Panc1 (cell line): ENCODE results near the gene BCLAF1. TPM values are rescaled to one million over a fixed set of nuclear protein-coding genes. Genes with fewer than 3 reads are reported as not detected.

Experiments
- ATAC-seq: fragments of 200-7000 bp; cut with Tn5 transposase; 2 replicates; pipeline ENCODE4 v1.9.1; 2020; ENCODE audit warnings: mild to moderate bottlenecking, moderate library complexity
- BruUV-seq: library from RNA; stranded (reverse); fragments of 400-500 nt; replicated peaks from 2 replicates; lab custom pipeline; 2021; lab: Mats Ljungman, UMichigan
- CTCF ChIA-PET: fragments of 300-600 bp; sonication (Branson Sonifier 250); formaldehyde crosslinking; loops from one replicate; lab custom pipeline; 2022; ENCODE audit warnings: antibody characterized with exemption; lab: Charles Lee
- POLR2A ChIA-PET: fragments of 300-600 bp; sonication (Branson Sonifier 250); formaldehyde crosslinking; loops from one replicate; lab custom pipeline; 2022; ENCODE audit warnings: antibody characterized with exemption; lab: Charles Lee
- DNase-seq: peaks from one replicate; pipeline ENCODE4 v3.0.0-alpha.2; 2010; ENCODE audit warnings: low read depth, low spot score
- H3K27ac ChIP-seq: 2 replicates; pipeline ENCODE4 v1.5.1; 2011; ENCODE audit warnings: mild to moderate bottlenecking, low read length, inconsistent platforms
- H3K27me3 ChIP-seq: fragments of 200-500 bp; sonication (Bioruptor generic); 2 replicates; pipeline ENCODE4 v1.6.0; 2014; ENCODE audit warnings: low read length, inconsistent platforms; ENCODE audit not compliant: control insufficient read depth, insufficient read depth
- H3K36me3 ChIP-seq: fragments of 200-500 bp; sonication (Bioruptor generic); 2 replicates; pipeline ENCODE4 v1.5.1; 2014; ENCODE audit warnings: inconsistent platforms, mild to moderate bottlenecking, low read length, moderate library complexity; ENCODE audit not compliant: control insufficient read depth, insufficient read depth
- H3K4me1 ChIP-seq: 2 replicates; pipeline ENCODE4 v1.5.1; 2011; ENCODE audit warnings: inconsistent platforms, mild to moderate bottlenecking, low read length, moderate library complexity; ENCODE audit not compliant: control insufficient read depth, insufficient read depth
- H3K4me3 ChIP-seq, 2 experiments: 2 replicates each; pipeline ENCODE4 v1.5.1; 2011 to 2012; ENCODE audit warnings: low read depth in 2 of 2, low read length in 2 of 2, mild to moderate bottlenecking in 2 of 2, inconsistent platforms in 1 of 2, moderate library complexity in 1 of 2
- H3K9me3 ChIP-seq: fragments of 200-500 bp; sonication (Bioruptor generic); 2 replicates; pipeline ENCODE4 v1.5.1; 2014; ENCODE audit warnings: low read depth, mild to moderate bottlenecking, inconsistent platforms, low read length, moderate library complexity; ENCODE audit not compliant: control insufficient read depth, insufficient read depth
- CTCF ChIP-seq: fragments of 450-650 bp; IDR thresholded peaks from 2 replicates; pipeline ENCODE4 v1.5.1; 2017; ENCODE audit warnings: mild to moderate bottlenecking
- POLR2AphosphoS5 ChIP-seq: IDR thresholded peaks from 2 replicates; pipeline ENCODE4 v1.6.1; 2012; ENCODE audit warnings: mild to moderate bottlenecking, low read depth, low read length, moderate library complexity
- SIN3A ChIP-seq: IDR thresholded peaks from 2 replicates; pipeline ENCODE4 v1.6.1; 2012; ENCODE audit warnings: low read depth, mild to moderate bottlenecking, low read length, moderate library complexity, borderline replicate concordance; ENCODE audit not compliant: insufficient read depth
- TCF7L2 ChIP-seq: IDR thresholded peaks from 2 replicates; pipeline ENCODE4 v1.6.1; 2011; ENCODE audit warnings: mild to moderate bottlenecking, low read depth, low read length, inconsistent platforms
- in situ Hi-C: cut with HindIII; loops from 2 replicates; pipeline ENCODE4 v1.10.0; 2016; ENCODE audit warnings: low sequenced_read_pairs, low pct_unique_long_range_greater_than_20kb
- intact Hi-C: fragments of 100-400 bp; cut with micrococcal nuclease; formaldehyde crosslinking; loops from one replicate; pipeline ENCODE4 v1.10.0; 2022; ENCODE audit not compliant: unreplicated experiment
- total RNA-seq: library from RNA; stranded (reverse); gene quantifications from one replicate; pipeline ENCODE4 v1.2.1, GENCODE V29; 2021; ENCODE audit not compliant: unreplicated experiment
- TF ChIP-seq, protein P1 (sequence below), 2 experiments: IDR thresholded peaks; 2 replicates each; pipeline ENCODE4 v1.6.1; 2011 to 2012; ENCODE audit warnings: low read depth in 2 of 2, control low read depth in 1 of 2, low read length in 1 of 2, mild to moderate bottlenecking in 1 of 2, moderate library complexity in 1 of 2; ENCODE audit not compliant: insufficient read depth in 1 of 2

BCLAF1 gene
- total RNA-seq, 1 experiment from 2014 or later: 151 TPM

- ATAC-seq: no peak
- DNase-seq: no peak
- Histone ChIP-seq H3K4me3 (no peak overlapping the region), H3K36me3 (no peaks in the 10 kb centered on the region), H3K4me1 (no peaks in the 10 kb centered on the region), H3K27me3 (no peaks in the 10 kb centered on the region; the same call in none of the 2 replicates), H3K27ac (no peak overlapping the region), H3K9me3 (no peaks in the 10 kb centered on the region)
- CTCF ChIA-PET: no interaction called here
- no peak for TF ChIP-seq CTCF
- TF ChIP-seq TCF7L2: no peak
- TF ChIP-seq POLR2AphosphoS5: no peak
- TF ChIP-seq, protein P1, sequence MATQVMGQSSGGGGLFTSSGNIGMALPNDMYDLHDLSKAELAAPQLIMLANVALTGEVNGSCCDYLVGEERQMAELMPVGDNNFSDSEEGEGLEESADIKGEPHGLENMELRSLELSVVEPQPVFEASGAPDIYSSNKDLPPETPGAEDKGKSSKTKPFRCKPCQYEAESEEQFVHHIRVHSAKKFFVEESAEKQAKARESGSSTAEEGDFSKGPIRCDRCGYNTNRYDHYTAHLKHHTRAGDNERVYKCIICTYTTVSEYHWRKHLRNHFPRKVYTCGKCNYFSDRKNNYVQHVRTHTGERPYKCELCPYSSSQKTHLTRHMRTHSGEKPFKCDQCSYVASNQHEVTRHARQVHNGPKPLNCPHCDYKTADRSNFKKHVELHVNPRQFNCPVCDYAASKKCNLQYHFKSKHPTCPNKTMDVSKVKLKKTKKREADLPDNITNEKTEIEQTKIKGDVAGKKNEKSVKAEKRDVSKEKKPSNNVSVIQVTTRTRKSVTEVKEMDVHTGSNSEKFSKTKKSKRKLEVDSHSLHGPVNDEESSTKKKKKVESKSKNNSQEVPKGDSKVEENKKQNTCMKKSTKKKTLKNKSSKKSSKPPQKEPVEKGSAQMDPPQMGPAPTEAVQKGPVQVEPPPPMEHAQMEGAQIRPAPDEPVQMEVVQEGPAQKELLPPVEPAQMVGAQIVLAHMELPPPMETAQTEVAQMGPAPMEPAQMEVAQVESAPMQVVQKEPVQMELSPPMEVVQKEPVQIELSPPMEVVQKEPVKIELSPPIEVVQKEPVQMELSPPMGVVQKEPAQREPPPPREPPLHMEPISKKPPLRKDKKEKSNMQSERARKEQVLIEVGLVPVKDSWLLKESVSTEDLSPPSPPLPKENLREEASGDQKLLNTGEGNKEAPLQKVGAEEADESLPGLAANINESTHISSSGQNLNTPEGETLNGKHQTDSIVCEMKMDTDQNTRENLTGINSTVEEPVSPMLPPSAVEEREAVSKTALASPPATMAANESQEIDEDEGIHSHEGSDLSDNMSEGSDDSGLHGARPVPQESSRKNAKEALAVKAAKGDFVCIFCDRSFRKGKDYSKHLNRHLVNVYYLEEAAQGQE (IDR thresholded peaks at IDR 0.05; ENCODE audit: insufficient read depth in 1 of 2, low read depth in 2 of 2, low read length in 1 of 2): no peak
- TF ChIP-seq SIN3A: no peak
- no TSS peak for BruUV-seq
- in situ Hi-C loops: no loop called here
- POLR2A ChIA-PET: no interaction called here
- intact Hi-C loops: no loop called here
These were observed 44.8 kb upstream of the BCLAF1 start for GRCh38 chr6:136334465-136334846.

DNA sequence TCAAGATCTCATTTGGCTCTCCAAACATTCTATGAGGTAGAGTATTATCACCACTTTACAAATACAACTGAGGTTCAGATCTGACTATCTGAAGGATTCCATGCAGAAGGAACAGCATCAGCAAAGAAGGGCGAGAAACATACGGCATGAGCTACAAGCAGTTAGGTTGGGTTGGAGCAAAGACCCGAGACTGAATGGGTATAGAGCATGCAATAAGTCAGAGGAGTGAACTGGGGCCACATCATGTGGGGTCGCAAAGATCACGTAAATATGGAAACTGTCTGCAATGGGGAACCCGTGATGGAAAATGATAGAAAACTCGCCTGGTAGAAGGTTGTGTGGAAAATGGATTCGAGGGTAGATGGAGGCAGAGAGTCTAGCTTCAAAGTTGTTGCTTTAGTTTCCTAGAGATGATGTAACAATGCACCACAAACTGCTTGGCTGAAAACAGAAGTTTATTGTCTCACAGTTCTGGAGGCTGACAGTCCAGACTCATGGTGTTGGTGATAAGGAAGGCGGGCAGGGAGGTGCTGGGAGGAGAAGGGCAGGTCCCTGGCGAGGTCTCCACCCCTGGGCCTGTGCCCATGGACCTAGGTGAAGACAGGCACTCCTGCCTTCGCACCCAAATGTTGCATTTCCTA is 44.3 kb upstream of the BCLAF1 start:
- no peak for DNase-seq
- no peak overlapping the region for H3K4me3 ChIP-seq
- in situ Hi-C loops: no loop called here
- no TSS peak for BruUV-seq
- H3K4me1 ChIP-seq: no peaks in the 10 kb centered on the region
- no peak overlapping the region for H3K27ac ChIP-seq
- ChIA-PET POLR2A (no interaction called here), CTCF (no interaction called here)
- H3K9me3 ChIP-seq: no peaks in the 10 kb centered on the region
- no peaks in the 10 kb centered on the region for H3K36me3 ChIP-seq
- no peak for ATAC-seq
- TF ChIP-seq SIN3A (no peak), POLR2AphosphoS5 (no peak), TCF7L2 (no peak), CTCF (no peak)
- TF ChIP-seq, protein P1 (IDR thresholded peaks at IDR 0.05; ENCODE audit: insufficient read depth in 1 of 2, low read depth in 2 of 2, low read length in 1 of 2): no peak
- intact Hi-C loops: no loop called here
- no peaks in the 10 kb centered on the region; the same call in none of the 2 replicates for H3K27me3 ChIP-seq
